HepG2 (cell line): ENCODE results near the gene ABTB2. TPM values are rescaled to one million over a fixed set of nuclear protein-coding genes. Genes with fewer than 3 reads are reported as not detected.

Source experiments
- AGO1 ChIP-seq: fragments of 200-400 bp; formaldehyde crosslinking; IDR thresholded peaks from 2 replicates; pipeline ENCODE4 v1.6.1; 2017; ENCODE audit warnings: mild to moderate bottlenecking, low read depth, low read length, moderate library complexity; ENCODE audit not compliant: poor library complexity, severe bottlenecking
- AHR ChIP-seq: IDR thresholded peaks from 2 replicates; pipeline ENCODE4 v1.6.1; 2018; ENCODE audit warnings: missing genetic modification reagents, missing compliant biosample characterization
- ARNT2 ChIP-seq: sonication (generic); formaldehyde crosslinking; IDR thresholded peaks from 2 replicates; pipeline ENCODE4 v1.8.0; 2022; ENCODE audit warnings: mild to moderate bottlenecking, low read depth, missing genetic modification reagents, moderate library complexity
- CREM ChIP-seq, 2 experiments: sonication (generic) in 1 of 2; formaldehyde crosslinking in 1 of 2; IDR thresholded peaks; 2 replicates each; pipeline versions ENCODE4 v1.4.0 to v1.6.1; 2016 to 2020; ENCODE audit warnings: antibody characterized with exemption in 1 of 2, mild to moderate bottlenecking in 1 of 2, missing genetic modification reagents in 1 of 2
- GFI1 ChIP-seq: sonication (generic); formaldehyde crosslinking; IDR thresholded peaks from 2 replicates; pipeline ENCODE4 v1.5.0; 2020; ENCODE audit warnings: missing genetic modification reagents, mild to moderate bottlenecking, borderline replicate concordance
- HIVEP1 ChIP-seq: sonication (generic); formaldehyde crosslinking; IDR thresholded peaks from 2 replicates; pipeline ENCODE4 v1.4.0; 2020; ENCODE audit warnings: mild to moderate bottlenecking, missing genetic modification reagents
- KDM2A ChIP-seq: sonication (generic); formaldehyde crosslinking; IDR thresholded peaks from 2 replicates; pipeline ENCODE4 v1.4.0; 2020; ENCODE audit warnings: low read depth, missing genetic modification reagents, borderline replicate concordance
- KLF11 ChIP-seq: IDR thresholded peaks from 2 replicates; pipeline ENCODE4 v1.6.1; 2016; ENCODE audit warnings: missing compliant biosample characterization
- MED1 ChIP-seq: sonication (generic); formaldehyde crosslinking; IDR thresholded peaks from 2 replicates; pipeline ENCODE4 v1.4.0; 2020; ENCODE audit warnings: missing genetic modification reagents
- NFKBIZ ChIP-seq: IDR thresholded peaks from 2 replicates; pipeline ENCODE4 v1.6.1; 2018; ENCODE audit warnings: missing genetic modification reagents, missing compliant biosample characterization
- PHF8 ChIP-seq: sonication (generic); formaldehyde crosslinking; IDR thresholded peaks from 2 replicates; pipeline ENCODE4 v1.5.0; 2020; ENCODE audit warnings: missing genetic modification reagents
- REPIN1 ChIP-seq: sonication (generic); formaldehyde crosslinking; IDR thresholded peaks from 2 replicates; pipeline ENCODE4 v1.8.0; 2022; ENCODE audit warnings: missing genetic modification reagents, low read depth, mild to moderate bottlenecking, borderline replicate concordance
- TEAD3 ChIP-seq: optimal IDR thresholded peaks from 2 replicates; pipeline ENCODE3; 2016; ENCODE audit warnings: borderline replicate concordance
- TP53 ChIP-seq: sonication (generic); formaldehyde crosslinking; conservative IDR thresholded peaks from 2 replicates; pipeline ENCODE4 v1.4.0; 2020; ENCODE audit warnings: missing genetic modification reagents
- ZBTB46 ChIP-seq: sonication (generic); formaldehyde crosslinking; IDR thresholded peaks from 2 replicates; pipeline ENCODE4 v1.4.0; 2020; ENCODE audit warnings: mild to moderate bottlenecking, missing genetic modification reagents, borderline replicate concordance
- ZFP82 ChIP-seq: sonication (generic); formaldehyde crosslinking; IDR thresholded peaks from 2 replicates; pipeline ENCODE4 v1.5.1; 2020; ENCODE audit warnings: mild to moderate bottlenecking, missing genetic modification reagents, borderline replicate concordance
- ZKSCAN1 ChIP-seq: fragments of 150-350 bp; IDR thresholded peaks from 2 replicates; pipeline ENCODE4 v1.6.1; 2014; ENCODE audit warnings: low read length
- ZNF101 ChIP-seq: sonication (generic); formaldehyde crosslinking; IDR thresholded peaks from 2 replicates; pipeline ENCODE4 v1.4.0; 2020; ENCODE audit warnings: mild to moderate bottlenecking, low read depth, missing genetic modification reagents, borderline replicate concordance
- ZNF24 ChIP-seq: fragments of 450-650 bp; IDR thresholded peaks from 2 replicates; pipeline ENCODE4 v1.6.1; 2017; ENCODE audit warnings: antibody characterized with exemption, mild to moderate bottlenecking
- ZNF512 ChIP-seq: sonication (generic); formaldehyde crosslinking; IDR thresholded peaks from 2 replicates; pipeline ENCODE4 v1.4.0; 2020; ENCODE audit warnings: mild to moderate bottlenecking, missing genetic modification reagents
- ZNF660 ChIP-seq: sonication (generic); formaldehyde crosslinking; IDR thresholded peaks from 2 replicates; pipeline ENCODE4 v1.5.1; 2020; ENCODE audit warnings: mild to moderate bottlenecking, low read depth, missing genetic modification reagents, borderline replicate concordance
- ZNF788 ChIP-seq: sonication (generic); formaldehyde crosslinking; IDR thresholded peaks from 2 replicates; pipeline ENCODE4 v1.5.0; 2020; ENCODE audit warnings: mild to moderate bottlenecking, missing genetic modification reagents, borderline replicate concordance
- ZSCAN22 ChIP-seq: sonication (generic); formaldehyde crosslinking; IDR thresholded peaks from 2 replicates; pipeline ENCODE4 v1.4.0; 2020; ENCODE audit warnings: mild to moderate bottlenecking, missing genetic modification reagents
- ZSCAN25 ChIP-seq: sonication (generic); formaldehyde crosslinking; IDR thresholded peaks from 2 replicates; pipeline ENCODE4 v1.8.0; 2022; ENCODE audit warnings: mild to moderate bottlenecking, missing genetic modification reagents
- ZSCAN29 ChIP-seq: sonication (generic); formaldehyde crosslinking; conservative IDR thresholded peaks from 2 replicates; pipeline ENCODE4 v1.4.0; 2020; ENCODE audit warnings: mild to moderate bottlenecking, missing genetic modification reagents
- ZUFSP ChIP-seq: sonication (generic); formaldehyde crosslinking; IDR thresholded peaks from 2 replicates; pipeline ENCODE4 v1.9.0; 2021; ENCODE audit warnings: missing genetic modification reagents, mild to moderate bottlenecking, borderline replicate concordance
- polyA plus RNA-seq, 8 experiments: library from polyadenylated mRNA; depleted of rRNA in 3 of 8; stranded (reverse) in 7 of 8; unstranded in 1 of 8; fragments of >200 nt; fragmentation: Illumina TruSeq in 4 of 8; extraction: Trizol in 4 of 8; gene quantifications; 2 replicates each; pipeline versions ENCODE4 v1.2.1 to v1.2.3, GENCODE V29; 2011 to 2016; ENCODE audit warnings: low read depth in 4 of 8, missing spikeins in 1 of 8, mixed read lengths in 1 of 8; ENCODE audit not compliant: insufficient read depth in 1 of 8
- total RNA-seq, 5 experiments: library from RNA; depleted of rRNA; stranded (reverse); fragments of >200 nt; fragmentation: Illumina TruSeq; extraction: Trizol; gene quantifications; 2 replicates each; pipeline ENCODE4 v1.2.3, GENCODE V29; 2016; ENCODE audit warnings: low read depth in 1 of 5

Gene ABTB2
- total and polyA plus RNA-seq, 2 of the 13 experiments (the other 11 are each of a cell fraction or from before 2014, with no cell fraction given), result 5.1 to 15.4 TPM

GRCh38 chr11:34344768-34345539 lies 12.9 kb downstream of the ABTB2 start (continued):
- TF ChIP-seq ZNF660 (CRISPR knock-in tag) (no peak), AHR (CRISPR knock-in tag) (no peak; the same call in 1 of the 2 replicates), ZUFSP (CRISPR knock-in tag) (no peak), ZNF24 (no peak), ZBTB46 (CRISPR knock-in tag) (no peak), TP53 (CRISPR knock-in tag) (no peak), GFI1 (CRISPR knock-in tag) (peak; percentile 90), ZKSCAN1 (no peak), ZNF512 (CRISPR knock-in tag) (no peak), ZFP82 (CRISPR knock-in tag) (no peak), CREM (IDR thresholded peaks at IDR 0.05) (peak; percentile 54; the same call in 1 of the 2 replicates), CREM (CRISPR knock-in tag; IDR thresholded peaks at IDR 0.05) (no peak), KDM2A (CRISPR knock-in tag) (no peak; the same call in 1 of the 2 replicates), TEAD3 (peak; percentile 79), ZSCAN22 (CRISPR knock-in tag) (no peak), HIVEP1 (CRISPR knock-in tag) (no peak), ZSCAN29 (no peak), REPIN1 (no peak; the same call in 1 of the 2 replicates), PHF8 (no peak), ZSCAN25 (CRISPR knock-in tag) (peak; percentile 98), ARNT2 (CRISPR knock-in tag) (peak; percentile 38; the same call in 1 of the 2 replicates), NFKBIZ (no peak), MED1 (CRISPR knock-in tag) (peak; percentile 96), AGO1 (no peak), ZNF101 (CRISPR knock-in tag) (no peak), KLF11 (CRISPR knock-in tag) (peak; percentile 93), ZNF788 (peak; percentile 63; the same call in 1 of the 2 replicates)
